H1 (cell line): Measurements from ENCODE around the gene NMT1. TPM values are rescaled to one million over a fixed set of nuclear protein-coding genes. Genes with fewer than 3 reads are reported as not detected.

Experiments used
- CTCF ChIA-PET: fragments of 300-600 bp; sonication (Branson Sonifier 250); formaldehyde crosslinking; loops from one replicate; lab custom pipeline; 2021; ENCODE audit not compliant: partially characterized antibody; lab: Charles Lee
- POLR2A ChIA-PET: fragments of 300-600 bp; sonication (Branson Sonifier 250); formaldehyde crosslinking; loops from one replicate; lab custom pipeline; 2021; ENCODE audit warnings: inconsistent platforms; ENCODE audit not compliant: partially characterized antibody; lab: Charles Lee
- DNase-seq, 2 experiments: peaks; one replicate each; pipeline versions ENCODE4 v3.0.0 to v3.0.0-alpha.2; 2010 to 2022; ENCODE audit warnings: low spot score in 2 of 2, low read depth in 1 of 2, mixed read lengths in 1 of 2
- FAIRE-seq: peaks from 2 replicates; lab custom pipeline; 2011; peaks lifted over from hg19 to GRCh38; lab: Jason Lieb, UNC
- H2AFZ ChIP-seq: 2 replicates; pipeline ENCODE4 v1.8.1; 2012; ENCODE audit warnings: low read length, inconsistent platforms
- H2AK5ac ChIP-seq: 2 replicates; pipeline ENCODE4 v1.6.1; 2013; ENCODE audit warnings: low read depth, low read length
- H2BK120ac ChIP-seq: replicated peaks from 2 replicates; pipeline ENCODE3; 2013; ENCODE audit warnings: low read depth, low read length, inconsistent platforms
- H2BK12ac ChIP-seq: 2 replicates; pipeline ENCODE4 v1.6.1; 2013; ENCODE audit warnings: low read depth, low read length
- H2BK15ac ChIP-seq: 2 replicates; pipeline ENCODE4 v1.6.1; 2013; ENCODE audit warnings: low read length
- H2BK20ac ChIP-seq: 2 replicates; pipeline ENCODE4 v1.6.1; 2013; ENCODE audit warnings: low read length
- H2BK5ac ChIP-seq: 2 replicates; pipeline ENCODE4 v1.6.1; 2013; ENCODE audit warnings: low read depth, low read length
- H3K14ac ChIP-seq: 2 replicates; pipeline ENCODE4 v1.6.1; 2013; ENCODE audit warnings: inconsistent platforms; ENCODE audit not compliant: insufficient read length
- H3K18ac ChIP-seq: 2 replicates; pipeline ENCODE4 v1.6.1; 2013; ENCODE audit warnings: low read length; ENCODE audit errors: extremely low read depth
- H3K23ac ChIP-seq: 2 replicates; pipeline ENCODE4 v1.6.1; 2013; ENCODE audit warnings: inconsistent platforms; ENCODE audit not compliant: insufficient read length
- H3K23me2 ChIP-seq: 2 replicates; pipeline ENCODE4 v1.6.1; 2013; ENCODE audit warnings: low read depth, low read length
- H3K27ac ChIP-seq: 2 replicates; pipeline ENCODE4 v1.6.1; 2011; ENCODE audit warnings: low read depth, low read length, inconsistent platforms
- H3K27me3 ChIP-seq, 4 experiments: replicated peaks in 1 of 4; 1 replicate in 1 of 4; 2 replicates in 3 of 4; pipeline versions ENCODE4 v1.6.1 to v1.8.1; 2011 to 2013; ENCODE audit warnings: low read length in 3 of 4, mild to moderate bottlenecking in 3 of 4, inconsistent platforms in 2 of 4, mixed read lengths in 2 of 4, moderate library complexity in 1 of 4; ENCODE audit not compliant: control insufficient read depth in 3 of 4, insufficient read depth in 3 of 4; ENCODE audit errors: extremely low read depth in 1 of 4
- H3K36me3 ChIP-seq, 4 experiments: 2 replicates each; pipeline versions ENCODE4 v1.6.1 to v1.8.1; 2011 to 2013; ENCODE audit warnings: mild to moderate bottlenecking in 4 of 4, low read length in 3 of 4, moderate library complexity in 2 of 4, control low read depth in 1 of 4, inconsistent platforms in 1 of 4; ENCODE audit not compliant: insufficient read depth in 4 of 4, control insufficient read depth in 2 of 4
- H3K4ac ChIP-seq: replicated peaks from 2 replicates; pipeline ENCODE3; 2013; ENCODE audit warnings: low read length, low read depth, mixed read lengths, inconsistent platforms; ENCODE audit not compliant: insufficient read length
- H3K4me1 ChIP-seq, 4 experiments: replicated peaks in 1 of 4; 1 replicate in 1 of 4; 2 replicates in 3 of 4; pipeline versions ENCODE4 v1.6.1 to v1.8.1; 2011 to 2013; ENCODE audit warnings: low read length in 3 of 4, inconsistent platforms in 2 of 4, mixed read lengths in 1 of 4; ENCODE audit not compliant: insufficient read depth in 4 of 4, control insufficient read depth in 3 of 4
- H3K4me2 ChIP-seq, 2 experiments: 2 replicates each; pipeline versions ENCODE4 v1.6.1 to v1.8.1; 2011 to 2013; ENCODE audit warnings: low read depth in 2 of 2, low read length in 2 of 2, control low read depth in 1 of 2, inconsistent platforms in 1 of 2, mild to moderate bottlenecking in 1 of 2; ENCODE audit not compliant: insufficient read depth in 1 of 2
- H3K4me3 ChIP-seq, 4 experiments: fragments of 200-600, 300-600 bp in 1 of 4; sonication (generic), shearing (Covaris generic), sonication (Bioruptor Twin) in 1 of 4; 2 replicates each; pipeline versions ENCODE4 v1.5.1 to v1.8.1; 2011 to 2016; ENCODE audit warnings: low read length in 4 of 4, low read depth in 3 of 4, control low read depth in 2 of 4, inconsistent platforms in 2 of 4, mild to moderate bottlenecking in 2 of 4, mixed read lengths in 1 of 4, moderate library complexity in 1 of 4; ENCODE audit not compliant: insufficient read depth in 2 of 4; ENCODE audit errors: extremely low read depth in 1 of 4
- H3K56ac ChIP-seq: replicated peaks from 2 replicates; pipeline ENCODE3; 2013; ENCODE audit warnings: low read depth, mild to moderate bottlenecking, mixed read lengths, low read length, inconsistent platforms; ENCODE audit not compliant: insufficient read length
- H3K79me1 ChIP-seq: 2 replicates; pipeline ENCODE4 v1.6.1; 2013; ENCODE audit warnings: low read depth, low read length, control low read depth
- H3K79me2 ChIP-seq, 2 experiments: 2 replicates each; pipeline versions ENCODE4 v1.6.1 to v1.8.1; 2012 to 2013; ENCODE audit warnings: low read length in 2 of 2, mild to moderate bottlenecking in 2 of 2, inconsistent platforms in 1 of 2; ENCODE audit not compliant: insufficient read depth in 2 of 2, control insufficient read depth in 1 of 2
- H3K9ac ChIP-seq, 4 experiments: replicated peaks in 1 of 4; 1 replicate in 1 of 4; 2 replicates in 3 of 4; pipeline versions ENCODE4 v1.6.1 to v1.8.1; 2011 to 2013; ENCODE audit warnings: low read depth in 3 of 4, low read length in 3 of 4, control low read depth in 2 of 4, mild to moderate bottlenecking in 2 of 4, moderate library complexity in 2 of 4, inconsistent platforms in 1 of 4; ENCODE audit errors: extremely low read depth in 1 of 4
- H3K9me3 ChIP-seq, 2 experiments: 2 replicates each; pipeline versions ENCODE4 v1.6.1 to v1.8.1; 2012 to 2013; ENCODE audit warnings: mild to moderate bottlenecking in 2 of 2, moderate library complexity in 2 of 2, control low read depth in 1 of 2, inconsistent platforms in 1 of 2, low read depth in 1 of 2, low read length in 1 of 2, mixed read lengths in 1 of 2; ENCODE audit not compliant: insufficient read depth in 2 of 2
- H4K20me1 ChIP-seq, 2 experiments: replicated peaks in 1 of 2; 2 replicates each; pipeline versions ENCODE3 to v1.8.1; 2011 to 2013; ENCODE audit warnings: inconsistent platforms in 2 of 2, low read length in 2 of 2, mild to moderate bottlenecking in 1 of 2; ENCODE audit not compliant: insufficient read depth in 2 of 2, control insufficient read depth in 1 of 2
- H4K5ac ChIP-seq: 2 replicates; pipeline ENCODE4 v1.6.1; 2013; ENCODE audit warnings: low read length, low read depth, mixed read lengths, inconsistent platforms; ENCODE audit not compliant: insufficient read length
- H4K8ac ChIP-seq: 2 replicates; pipeline ENCODE4 v1.8.0; 2013; ENCODE audit warnings: mild to moderate bottlenecking, moderate library complexity, low read length, inconsistent platforms; ENCODE audit not compliant: insufficient read depth; ENCODE audit errors: extremely low read depth
- H4K91ac ChIP-seq: replicated peaks from 2 replicates; pipeline ENCODE3; 2013; ENCODE audit warnings: low read length, mixed read lengths, inconsistent platforms; ENCODE audit not compliant: insufficient read length
- BCL11A ChIP-seq, 2 experiments: IDR thresholded peaks; one replicate each; pipeline ENCODE4 v1.6.1; 2011; ENCODE audit warnings: low read depth in 2 of 2, low read length in 2 of 2, mild to moderate bottlenecking in 2 of 2
- CHD1 ChIP-seq: IDR thresholded peaks from 2 replicates; pipeline ENCODE4 v1.6.1; 2012; ENCODE audit warnings: low read depth, low read length, improper control_type of control experiment
- CTBP2 ChIP-seq: IDR thresholded peaks from 2 replicates; pipeline ENCODE4 v1.7.0; 2011; ENCODE audit warnings: borderline replicate concordance, mild to moderate bottlenecking, moderate library complexity, mixed read lengths, low read length; ENCODE audit not compliant: insufficient read depth, insufficient read length
- GTF2F1 ChIP-seq: IDR thresholded peaks from 2 replicates; pipeline ENCODE4 v1.6.1; 2012; ENCODE audit warnings: low read depth, low read length, improper control_type of control experiment, borderline replicate concordance
- PHF8 ChIP-seq: fragments of 200-600 bp; sonication (generic); conservative IDR thresholded peaks from 2 replicates; pipeline ENCODE4 v1.7.1; 2012; ENCODE audit warnings: low read depth, mild to moderate bottlenecking, inconsistent platforms, low read length, moderate library complexity
- RAD21 ChIP-seq, 2 experiments: IDR thresholded peaks in 1 of 2; conservative IDR thresholded peaks in 1 of 2; 2 replicates each; pipeline ENCODE4 v1.6.1; 2011; ENCODE audit warnings: low read depth in 2 of 2, low read length in 2 of 2, improper control_type of control experiment in 1 of 2, inconsistent platforms in 1 of 2, mild to moderate bottlenecking in 1 of 2, moderate library complexity in 1 of 2
- RBBP5 ChIP-seq: IDR thresholded peaks from 2 replicates; pipeline ENCODE4 v1.7.1; 2012; ENCODE audit warnings: low read depth, mild to moderate bottlenecking, inconsistent platforms, low read length, moderate library complexity, borderline replicate concordance
- RFX5 ChIP-seq: IDR thresholded peaks from 2 replicates; pipeline ENCODE4 v1.6.1; 2011; ENCODE audit warnings: low read depth, low read length, improper control_type of control experiment, borderline replicate concordance
- SRF ChIP-seq: IDR thresholded peaks from 2 replicates; pipeline ENCODE4 v1.6.1; 2011; ENCODE audit warnings: mild to moderate bottlenecking, low read depth, low read length, moderate library complexity
- WGBS, 2 experiments: shearing (Covaris generic) in 1 of 2; methylation state at CpG; one replicate each; pipeline versions ENCODE4 v1.1.6 to v1.1.7; 2013 to 2015; ENCODE audit warnings: low lambda C conversion rate in 2 of 2, mixed read lengths in 2 of 2, inconsistent platforms in 1 of 2, low coverage in 1 of 2, missing lambda C conversion rate in 1 of 2; ENCODE audit not compliant: insufficient replicate concordance in 2 of 2, insufficient coverage in 1 of 2, insufficient read length in 1 of 2; ENCODE audit errors: extremely low coverage in 1 of 2, missing lambda C conversion rate in 1 of 2; 5-methylcytosine and 5-hydroxymethylcytosine counted together
- polyA plus RNA-seq, 7 experiments: library from polyadenylated mRNA; depleted of rRNA in 3 of 7; stranded (reverse) in 5 of 7; unstranded in 2 of 7; fragments of >200 nt in 5 of 7; fragments of 200-250 nt in 2 of 7; gene quantifications; 1 replicate in 5 of 7; 2 replicates in 1 of 7; 4 replicates in 1 of 7; pipeline versions ENCODE4 v1.2.1 to v1.2.3, GENCODE V29; 2011 to 2013; ENCODE audit warnings: missing spikeins in 2 of 7, mixed read lengths in 2 of 7
- total RNA-seq: library from RNA; stranded (reverse); fragmentation: NEBNext Ultra II Directional; extraction: Animal tissue kit (Norgen Biotek cat#: 25700); gene quantifications from 2 replicates; pipeline ENCODE4 v1.2.1, GENCODE V29; 2021
- TF ChIP-seq, protein P1 (sequence below), 3 experiments: IDR thresholded peaks; 1 replicate in 2 of 3; 2 replicates in 1 of 3; pipeline versions ENCODE4 v1.5.1 to v1.6.1; 2011; ENCODE audit warnings: low read length in 3 of 3, mild to moderate bottlenecking in 3 of 3, inconsistent platforms in 2 of 3, low read depth in 1 of 3, moderate library complexity in 1 of 3; ENCODE audit not compliant: insufficient read depth in 1 of 3; ENCODE audit errors: control extremely low read depth in 1 of 3

NMT1 gene
- total and polyA plus RNA-seq, 2 of the 8 experiments (the other 6 are each of a cell fraction or from before 2014, with no cell fraction given), result 42.9 to 149 TPM

- POLR2A ChIA-PET, result interaction anchor here (1.0 to 1.8 kb wide), 4 partner anchors 9 to 46 kb away, joined by 3 to 5 read pairs (median 3); no protein-coding TSS in a partner anchor
- WGBS, 2 experiments, result 94% methylated on average over 3 of the region's 3 CpGs; no CpG with 5 or more reads in 1 of the 2 experiments
Observed at GRCh38 chr17:45096141-45096540, 35.0 kb downstream of the NMT1 start.

More at GRCh38 chr17:45096141-45096540, 35.0 kb downstream of the NMT1 start:
- TF ChIP-seq GTF2F1, result no peak
- TF ChIP-seq CTBP2, result no peak
- no peak for TF ChIP-seq BCL11A (IDR thresholded peaks at IDR 0.05; ENCODE audit: low read depth in 2 of 2, low read length in 2 of 2)
- no peak for TF ChIP-seq CHD1
- peak; percentile 33 to 39 for TF ChIP-seq RAD21 (IDR thresholded peaks at IDR 0.05 in 1 of 2, conservative IDR thresholded peaks at IDR 0.05 in 1 of 2; ENCODE audit: low read depth in 2 of 2, low read length in 2 of 2)
- no peak for TF ChIP-seq RBBP5
- TF ChIP-seq, protein P1, sequence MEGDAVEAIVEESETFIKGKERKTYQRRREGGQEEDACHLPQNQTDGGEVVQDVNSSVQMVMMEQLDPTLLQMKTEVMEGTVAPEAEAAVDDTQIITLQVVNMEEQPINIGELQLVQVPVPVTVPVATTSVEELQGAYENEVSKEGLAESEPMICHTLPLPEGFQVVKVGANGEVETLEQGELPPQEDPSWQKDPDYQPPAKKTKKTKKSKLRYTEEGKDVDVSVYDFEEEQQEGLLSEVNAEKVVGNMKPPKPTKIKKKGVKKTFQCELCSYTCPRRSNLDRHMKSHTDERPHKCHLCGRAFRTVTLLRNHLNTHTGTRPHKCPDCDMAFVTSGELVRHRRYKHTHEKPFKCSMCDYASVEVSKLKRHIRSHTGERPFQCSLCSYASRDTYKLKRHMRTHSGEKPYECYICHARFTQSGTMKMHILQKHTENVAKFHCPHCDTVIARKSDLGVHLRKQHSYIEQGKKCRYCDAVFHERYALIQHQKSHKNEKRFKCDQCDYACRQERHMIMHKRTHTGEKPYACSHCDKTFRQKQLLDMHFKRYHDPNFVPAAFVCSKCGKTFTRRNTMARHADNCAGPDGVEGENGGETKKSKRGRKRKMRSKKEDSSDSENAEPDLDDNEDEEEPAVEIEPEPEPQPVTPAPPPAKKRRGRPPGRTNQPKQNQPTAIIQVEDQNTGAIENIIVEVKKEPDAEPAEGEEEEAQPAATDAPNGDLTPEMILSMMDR (IDR thresholded peaks at IDR 0.05; ENCODE audit: control extremely low read depth in 1 of 3, insufficient read depth in 1 of 3, low read depth in 1 of 3, low read length in 3 of 3), result peak; percentile 37 to 61 (median 57)
- no peak for TF ChIP-seq PHF8
- TF ChIP-seq SRF, result no peak
- TF ChIP-seq RFX5, result no peak
- TF ChIP-seq, all 59 proteins: peak for 2
- Histone ChIP-seq H3K9me3 (no peaks in the 10 kb centered on the region), H3K4me1 (no peaks in the 10 kb centered on the region; a peak in 2 of 7 replicates), H3K23ac (no peak overlapping the region), H3K9ac (no peak overlapping the region), H2BK15ac (no peak overlapping the region), H3K4me3 (no peak overlapping the region), H2BK120ac (no peak overlapping the region), H3K27me3 (no peaks in the 10 kb centered on the region), H3K36me3 (peaks cover 26 to 64% (median 52%) of the 10 kb centered on the region in 4 experiments), H4K8ac (no peak overlapping the region), H4K5ac (no peak overlapping the region), H2BK12ac (no peak overlapping the region), H3K23me2 (no peaks in the 10 kb centered on the region), H3K4ac (no peak overlapping the region), H3K56ac (no peak overlapping the region), H2AK5ac (no peak overlapping the region), H3K27ac (no peak overlapping the region), H3K14ac (no peak overlapping the region), H4K91ac (no peak overlapping the region), H2AFZ (no peak overlapping the region), H2BK5ac (no peak overlapping the region), H3K79me2 (no peaks in the 10 kb centered on the region), H4K20me1 (peaks cover 0 to 13% of the 10 kb centered on the region in 2 experiments), H3K79me1 (no peaks in the 10 kb centered on the region; the same call in 1 of the 2 replicates), H3K18ac (no peak overlapping the region), H2BK20ac (no peak overlapping the region), H3K4me2 (no peak overlapping the region)
- no peak for DNase-seq
- no peak for FAIRE-seq
- CTCF ChIA-PET, result interaction anchor here (0.6 to 7.5 kb wide), 19 partner anchors 9 to 357 kb away, joined by 3 to 69 read pairs (median 6); partner anchors contain the start of gene PLCD3
